Measurements from ENCODE around the gene CPT1A.

Gene CPT1A

GRCh38 chr11:68767672-68768071, 74.0 kb downstream of the CPT1A start:
- DNase-seq (ENCODE audit: low spot score in 2 of 2) (no peak), ATAC-seq (no peak)
- Mint-ChIP-seq H3K9me3 (no peaks in the 10 kb centered on the region), H3K36me3 (peaks cover 72% of the 10 kb centered on the region), H3K27ac (no peak overlapping the region), H3K4me3 (no peak overlapping the region), H3K4me1 (no peaks in the 10 kb centered on the region)

- no peak overlapping the region for H3K4me3 Mint-ChIP-seq
- no peak overlapping the region for H3K27ac Mint-ChIP-seq
- H3K36me3 Mint-ChIP-seq, result peaks cover 72% of the 10 kb centered on the region
- no peaks in the 10 kb centered on the region for H3K4me1 Mint-ChIP-seq
- DNase-seq (ENCODE audit: low spot score in 2 of 2), result no peak
- H3K9me3 Mint-ChIP-seq, result no peaks in the 10 kb centered on the region
- no peak for ATAC-seq
These were observed 74.9 kb downstream of the CPT1A start for GRCh38 chr11:68766786-68767185.

- Mint-ChIP-seq H3K36me3 (peaks cover 64% of the 10 kb centered on the region), H3K4me3 (no peak overlapping the region), H3K9me3 (no peaks in the 10 kb centered on the region), H3K27ac (no peak overlapping the region), H3K4me1 (no peaks in the 10 kb centered on the region)
- ATAC-seq (no peak), DNase-seq (ENCODE audit: low spot score in 2 of 2) (no peak)
These were observed 77.0 kb downstream of the CPT1A start for GRCh38 chr11:68764746-68765145.

- no peak overlapping the region for H3K27ac Mint-ChIP-seq
- no peaks in the 10 kb centered on the region for H3K9me3 Mint-ChIP-seq
- DNase-seq (ENCODE audit: low spot score in 2 of 2) (no peak), ATAC-seq (peak; percentile 16)
- no peak overlapping the region for H3K4me3 Mint-ChIP-seq
- H3K4me1 Mint-ChIP-seq, result no peaks in the 10 kb centered on the region
- H3K36me3 Mint-ChIP-seq, result peaks cover 64% of the 10 kb centered on the region
These were observed 77.6 kb downstream of the CPT1A start for GRCh38 chr11:68763926-68764657.

- Mint-ChIP-seq H3K27ac (no peak overlapping the region), H3K4me1 (no peaks in the 10 kb centered on the region), H3K36me3 (peaks cover 64% of the 10 kb centered on the region), H3K9me3 (no peaks in the 10 kb centered on the region), H3K4me3 (no peak overlapping the region)
- DNase-seq (ENCODE audit: low spot score in 2 of 2) (no peak), ATAC-seq (no peak)
These were observed 78.5 kb downstream of the CPT1A start for GRCh38 chr11:68763181-68763721.

GRCh38 chr11:68762481-68762880, 79.2 kb downstream of the CPT1A start:
- Mint-ChIP-seq H3K9me3 (no peaks in the 10 kb centered on the region), H3K36me3 (peaks cover 64% of the 10 kb centered on the region), H3K27ac (no peak overlapping the region), H3K4me1 (no peaks in the 10 kb centered on the region), H3K4me3 (no peak overlapping the region)
- ATAC-seq, result no peak
- no peak for DNase-seq (ENCODE audit: low spot score in 2 of 2)

- Mint-ChIP-seq H3K27ac (no peak overlapping the region), H3K9me3 (no peaks in the 10 kb centered on the region), H3K4me1 (no peaks in the 10 kb centered on the region), H3K4me3 (no peak overlapping the region), H3K36me3 (peaks cover 64% of the 10 kb centered on the region)
- ATAC-seq, result no peak
- no peak for DNase-seq (ENCODE audit: low spot score in 2 of 2)
These were observed 79.9 kb downstream of the CPT1A start for GRCh38 chr11:68761801-68762200.

- H3K27ac Mint-ChIP-seq, result no peak overlapping the region
- no peaks in the 10 kb centered on the region for H3K4me1 Mint-ChIP-seq
- H3K4me3 Mint-ChIP-seq, result no peak overlapping the region
- H3K9me3 Mint-ChIP-seq, result no peaks in the 10 kb centered on the region
- H3K36me3 Mint-ChIP-seq, result peaks cover 68% of the 10 kb centered on the region
- no peak for DNase-seq (ENCODE audit: low spot score in 2 of 2)
- ATAC-seq, result no peak
These were observed 81.7 kb downstream of the CPT1A start for GRCh38 chr11:68759991-68760390.

- Mint-ChIP-seq H3K4me3 (no peak overlapping the region), H3K27ac (peak overlapping the region; percentile 50), H3K4me1 (no peaks in the 10 kb centered on the region), H3K36me3 (peaks cover 60% of the 10 kb centered on the region), H3K9me3 (no peaks in the 10 kb centered on the region)
- DNase-seq (ENCODE audit: low spot score in 2 of 2), result no peak
- no peak for ATAC-seq
These were observed 84.0 kb downstream of the CPT1A start for GRCh38 chr11:68757711-68758110.

- ATAC-seq, result no peak
- H3K27ac Mint-ChIP-seq, result no peak overlapping the region
These were observed 85.4 kb downstream of the CPT1A start for GRCh38 chr11:68756171-68756766.

GRCh38 chr11:68753300-68753699, 88.4 kb downstream of the CPT1A start:
- Mint-ChIP-seq H3K4me3 (no peak overlapping the region), H3K9me3 (no peaks in the 10 kb centered on the region), H3K27ac (no peak overlapping the region), H3K36me3 (peaks cover 24% of the 10 kb centered on the region), H3K4me1 (peaks cover 11% of the 10 kb centered on the region)
- DNase-seq (ENCODE audit: low spot score in 2 of 2) (no peak), ATAC-seq (no peak)

More at GRCh38 chr11:68756171-68756766, 85.4 kb downstream of the CPT1A start:
- Mint-ChIP-seq H3K9me3 (no peaks in the 10 kb centered on the region), H3K36me3 (peaks cover 45% of the 10 kb centered on the region), H3K4me3 (no peak overlapping the region), H3K4me1 (peaks cover 4% of the 10 kb centered on the region)
- DNase-seq (ENCODE audit: low spot score in 2 of 2), result no peak

- H3K9me3 Mint-ChIP-seq, result no peaks in the 10 kb centered on the region
- peaks cover 11% of the 10 kb centered on the region for H3K4me1 Mint-ChIP-seq
- DNase-seq (ENCODE audit: low spot score in 2 of 2) (peak; percentile 96), ATAC-seq (peak; percentile 88)
- no peak within 1 kb of the TSS for H3K27ac Mint-ChIP-seq
- H3K36me3 Mint-ChIP-seq, result peaks cover 5% of the 10 kb centered on the region
- H3K4me3 Mint-ChIP-seq, result peak within 1 kb of the TSS; percentile 72
These were observed 90.3 kb downstream of the CPT1A start, which contains the start of gene TESMIN for GRCh38 chr11:68751331-68751856. TSS of gene TESMIN (minus strand) at chr11:68751520. CDS start at chr11:68750660, 860 bp downstream.

- Mint-ChIP-seq H3K4me1 (peaks cover 11% of the 10 kb centered on the region), H3K4me3 (peak overlapping the region; percentile 72), H3K9me3 (no peaks in the 10 kb centered on the region), H3K27ac (no peak overlapping the region), H3K36me3 (peaks cover under 1% of the 10 kb centered on the region)
- DNase-seq (ENCODE audit: low spot score in 2 of 2) (no peak), ATAC-seq (no peak)
These were observed 90.8 kb downstream of the CPT1A start for GRCh38 chr11:68751004-68751325.

GRCh38 chr11:68750195-68751003, 91.3 kb downstream of the CPT1A start:
- H3K4me3 Mint-ChIP-seq, result peak overlapping the region; percentile 60
- DNase-seq (ENCODE audit: low spot score in 2 of 2), result peak; percentile 8 to 50
- H3K9me3 Mint-ChIP-seq, result no peaks in the 10 kb centered on the region
- peaks cover 11% of the 10 kb centered on the region for H3K4me1 Mint-ChIP-seq
- peak overlapping the region; percentile 41 for H3K27ac Mint-ChIP-seq
- ATAC-seq, result no peak
- no peaks in the 10 kb centered on the region for H3K36me3 Mint-ChIP-seq

Data from stimulated activated effector memory CD8-positive, alpha-beta T cell treated with anti-CD3 and anti-CD28 coated beads, Interleukin-12 subunit alpha, Interleukin-12 subunit beta, amount 100 ng/mL, for 72 hours (primary cell).